GM19395 (cell line): ENCODE measurements around the gene BIRC6.

ENCODE experiments used
- ATAC-seq: cut with Tn5 transposase; IDR thresholded peaks from one replicate; pipeline ENCODE4 v1.9.1; 2021; ENCODE audit warnings: mild to moderate bottlenecking, moderate library complexity; ENCODE audit not compliant: unreplicated experiment

BIRC6 gene

DNA sequence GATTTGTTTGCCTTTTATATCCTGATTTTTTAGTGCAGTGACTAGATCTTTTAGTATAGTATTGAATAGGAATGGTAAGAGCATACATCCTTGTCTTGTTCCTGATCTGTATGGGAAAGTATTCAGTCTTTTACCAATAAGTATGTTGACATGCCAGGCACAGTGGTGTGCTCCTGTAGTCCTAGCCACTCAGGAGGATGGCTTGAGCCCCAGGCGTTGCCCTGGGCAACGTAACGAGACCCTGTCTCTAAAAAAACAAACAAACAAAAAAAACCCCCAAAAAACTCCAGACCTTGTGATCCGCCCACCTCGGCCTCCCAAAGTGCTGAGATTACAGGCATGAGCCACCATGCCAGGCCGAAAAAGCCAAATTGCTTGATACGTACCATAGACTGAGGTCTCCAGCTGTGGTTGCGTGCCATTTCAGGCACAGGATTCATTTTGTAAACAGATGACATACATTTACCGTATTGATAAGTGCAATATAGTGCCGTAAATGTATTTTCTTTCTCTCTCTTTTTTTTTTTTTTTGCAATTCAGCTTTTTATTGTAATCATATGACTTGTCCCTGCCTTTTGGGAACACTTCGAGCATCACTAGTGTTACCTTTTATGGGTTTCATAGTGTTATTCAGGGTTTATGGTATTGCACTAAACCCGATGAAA is 18.5 kb downstream of the BIRC6 start:
- no peak for ATAC-seq

DNA sequence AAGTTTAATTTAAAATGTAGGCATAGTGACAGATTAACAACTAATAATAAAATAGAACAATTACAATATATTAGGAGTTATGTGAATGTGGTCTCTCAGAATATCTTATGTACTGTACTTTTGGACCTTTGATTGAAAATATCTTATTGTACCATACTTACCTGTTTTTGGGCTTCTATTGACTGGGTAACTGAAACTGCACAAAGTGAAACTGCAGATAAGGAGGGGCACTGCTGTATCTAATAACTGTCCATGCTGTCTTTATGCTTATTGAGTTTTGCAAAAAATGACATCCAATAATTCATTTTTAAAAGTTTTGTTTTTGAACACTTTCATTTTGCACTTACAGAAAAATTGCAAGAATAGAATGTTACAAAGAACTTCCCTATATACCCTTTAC is 19.9 kb downstream of the BIRC6 start:
- ATAC-seq, result no peak

DNA sequence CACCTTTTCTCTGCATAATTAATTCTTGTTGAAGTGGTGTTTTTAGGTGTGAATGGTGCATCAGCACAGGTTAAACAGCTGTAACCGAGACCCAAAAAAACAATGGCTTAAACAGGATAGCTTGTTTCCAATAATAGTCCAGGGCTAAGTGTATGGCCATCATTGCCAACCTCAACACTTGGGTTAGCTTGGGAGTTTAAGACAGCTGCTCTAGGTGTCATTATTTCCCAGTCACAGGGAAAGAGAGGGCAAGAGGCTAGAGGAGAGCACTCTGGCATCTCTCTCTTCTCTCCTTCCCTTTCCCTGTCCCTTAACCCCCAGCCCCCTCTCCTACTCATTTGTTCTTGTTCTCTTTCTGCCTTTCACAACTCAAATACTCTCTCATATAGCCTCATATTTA is 21.1 kb downstream of the BIRC6 start:
- no peak for ATAC-seq

DNA sequence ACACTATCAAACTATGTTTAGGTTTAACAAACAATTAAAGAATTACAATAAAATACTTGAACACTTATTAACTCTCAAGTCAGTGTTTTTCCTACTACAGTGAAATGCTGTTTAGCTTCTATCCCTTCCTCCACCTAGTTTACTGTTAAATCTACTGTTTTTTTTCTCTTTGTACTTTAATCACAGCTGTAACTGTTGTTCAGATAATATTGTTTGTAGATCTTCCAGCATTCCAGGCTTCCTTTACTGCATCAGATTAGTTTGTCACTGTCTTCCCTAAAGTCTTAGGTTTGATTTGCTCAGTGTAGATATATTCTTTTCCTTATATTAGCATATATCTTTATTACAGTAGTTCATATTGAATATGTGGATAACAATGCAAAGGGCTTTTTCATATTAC is 22.5 kb downstream of the BIRC6 start:
- no peak for ATAC-seq

DNA sequence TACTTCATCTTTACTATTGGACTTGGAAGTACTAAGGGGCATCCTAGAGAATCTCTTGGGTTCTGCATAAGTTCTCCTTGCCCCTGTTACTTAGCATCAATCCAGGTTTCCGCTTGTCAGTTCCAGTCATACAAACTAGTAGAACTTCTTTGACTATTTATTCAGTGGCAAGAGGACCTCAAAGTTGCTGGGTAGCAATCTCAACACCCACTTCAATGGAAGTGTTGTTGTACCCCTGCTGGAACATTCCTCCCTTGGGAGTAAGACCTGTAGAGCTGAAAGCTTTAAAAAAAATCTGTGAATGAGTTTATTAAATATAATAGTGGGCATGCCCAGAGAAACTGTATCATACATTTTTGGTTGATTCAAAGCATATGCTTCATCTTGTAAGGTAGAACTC is 27.0 kb downstream of the BIRC6 start:
- no peak for ATAC-seq

DNA sequence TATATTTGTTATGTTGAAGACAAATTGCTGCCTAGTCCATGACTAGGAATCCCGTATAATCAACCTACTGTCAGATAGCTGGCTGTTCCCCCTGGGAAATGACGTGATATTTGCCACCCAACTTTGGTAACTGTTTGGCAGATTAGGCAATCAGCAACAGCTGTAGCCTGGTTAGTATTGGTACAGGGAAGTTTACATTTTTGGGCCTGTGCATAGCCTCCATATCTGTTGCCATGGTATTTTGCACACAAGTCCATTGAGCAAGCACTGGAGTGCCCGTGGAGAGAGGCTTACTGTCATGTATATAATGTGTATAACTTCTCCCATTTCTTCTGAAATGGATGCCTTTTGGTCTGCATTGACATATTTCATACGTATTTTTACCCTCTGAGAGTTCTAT is 27.7 kb downstream of the BIRC6 start:
- ATAC-seq, result no peak

DNA sequence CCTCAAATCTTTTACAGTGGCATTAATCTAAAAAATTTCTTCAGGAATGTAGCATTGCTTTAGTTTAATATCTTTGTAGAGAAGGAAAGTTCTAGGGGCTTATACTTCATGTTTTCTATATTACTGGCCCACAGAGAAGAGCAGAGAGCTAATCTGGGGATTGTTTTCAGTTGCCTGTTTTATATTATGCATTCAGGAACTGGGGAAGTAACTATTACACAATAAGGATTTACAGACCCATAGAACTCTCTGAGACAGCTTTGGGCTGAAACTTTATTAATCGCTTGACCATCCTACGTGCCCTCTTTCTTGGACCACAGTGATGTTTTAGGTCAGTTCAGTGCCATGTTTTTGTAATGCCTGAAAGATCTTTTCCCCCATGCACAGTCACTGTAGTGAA is 29.9 kb downstream of the BIRC6 start:
- ATAC-seq, result no peak

DNA sequence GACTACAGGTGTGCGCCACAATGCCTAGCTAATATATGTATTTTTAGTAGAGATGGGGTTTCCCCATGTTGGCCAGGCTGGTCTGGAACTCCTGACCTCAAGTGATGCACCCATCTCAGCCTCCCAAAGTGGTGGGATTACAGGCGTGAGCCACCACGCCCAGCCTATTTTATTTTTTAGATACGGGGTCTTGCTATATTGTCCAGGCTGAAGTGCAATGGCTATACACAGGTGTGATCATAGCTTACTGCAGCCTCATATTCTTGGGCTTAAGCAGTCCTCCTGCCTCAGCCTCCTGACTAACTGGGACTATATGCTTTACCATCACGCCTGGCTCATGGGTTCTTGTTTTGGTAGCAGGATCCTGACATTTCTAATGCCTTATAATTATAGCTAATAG is 42.4 kb downstream of the BIRC6 start:
- no peak for ATAC-seq

DNA sequence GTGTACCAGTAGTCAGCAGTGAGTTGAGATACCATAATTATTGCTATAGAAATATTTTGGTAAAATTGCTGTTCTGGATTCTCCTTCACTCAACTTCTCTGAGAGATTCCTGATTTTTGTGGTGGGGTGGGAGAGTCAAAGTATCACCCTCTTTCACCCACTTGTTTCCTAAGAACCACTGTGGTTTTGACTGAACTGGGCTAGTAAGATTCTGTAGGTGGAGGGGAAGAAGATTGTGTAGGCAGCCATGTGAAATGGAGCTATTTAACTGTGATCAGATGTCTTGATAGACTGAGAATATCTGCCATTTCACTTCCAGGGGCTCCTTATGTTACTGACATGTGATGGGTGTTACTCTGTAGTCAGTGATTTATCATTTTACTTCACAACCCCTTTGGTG is 45.3 kb downstream of the BIRC6 start:
- no peak for ATAC-seq

DNA sequence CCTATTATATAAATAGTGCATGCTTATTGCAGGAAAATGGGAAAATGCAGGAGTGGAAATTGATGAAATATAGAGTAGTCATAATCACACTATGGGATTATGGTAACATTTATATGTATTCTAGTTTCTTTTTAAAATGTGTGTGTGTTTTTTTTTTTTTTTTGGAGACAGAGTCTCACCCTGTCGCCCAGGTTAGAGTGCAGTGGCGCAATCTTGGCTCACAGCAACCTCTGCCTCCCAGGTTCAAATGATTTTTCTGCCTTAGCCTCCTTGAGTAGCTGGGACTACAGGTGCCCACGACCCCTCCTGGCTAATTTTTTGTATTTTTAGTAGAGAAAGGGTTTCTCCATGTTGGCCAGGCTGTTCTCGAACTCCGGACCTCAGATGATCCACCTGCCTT is 47.0 kb downstream of the BIRC6 start:
- ATAC-seq, result no peak

DNA sequence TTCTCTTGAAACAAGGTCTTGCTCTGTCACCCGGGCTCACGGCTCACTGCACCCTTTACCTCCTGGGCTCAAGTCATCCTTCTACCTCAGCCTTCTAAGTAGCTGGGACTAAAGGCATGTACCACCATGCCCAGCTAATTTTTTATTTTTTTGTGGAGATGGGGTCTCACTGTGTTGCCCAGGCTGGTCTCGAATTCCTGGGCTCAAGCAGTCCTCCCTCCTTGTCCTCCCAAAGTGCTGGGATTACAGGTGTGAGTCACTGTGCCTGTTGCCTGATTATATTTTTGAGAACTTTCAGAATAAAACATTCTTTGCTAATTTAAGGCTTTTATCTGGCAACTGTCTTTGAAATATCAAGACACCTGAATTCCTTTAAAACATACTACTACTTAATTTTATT is 47.9 kb downstream of the BIRC6 start:
- no peak for ATAC-seq

DNA sequence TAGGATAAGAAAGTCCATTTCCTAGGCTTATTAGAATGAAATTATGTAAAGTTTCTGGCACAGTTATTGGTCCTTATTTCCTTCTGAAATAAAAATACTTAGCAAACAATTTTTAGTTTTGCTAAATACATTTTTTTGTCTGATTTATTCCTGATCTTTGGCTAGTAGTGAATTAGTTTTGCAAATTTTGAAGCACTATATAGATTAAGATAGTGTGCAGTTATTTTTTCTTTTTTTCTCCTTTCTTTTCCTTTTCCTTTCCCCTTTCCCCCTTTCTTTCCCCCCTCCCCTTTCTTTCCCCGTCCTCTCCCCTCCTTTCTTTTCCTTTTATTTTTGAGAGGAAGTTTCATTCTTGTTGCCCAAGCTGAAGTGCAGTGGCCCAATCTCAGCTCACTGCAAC is 59.7 kb downstream of the BIRC6 start:
- no peak for ATAC-seq

DNA sequence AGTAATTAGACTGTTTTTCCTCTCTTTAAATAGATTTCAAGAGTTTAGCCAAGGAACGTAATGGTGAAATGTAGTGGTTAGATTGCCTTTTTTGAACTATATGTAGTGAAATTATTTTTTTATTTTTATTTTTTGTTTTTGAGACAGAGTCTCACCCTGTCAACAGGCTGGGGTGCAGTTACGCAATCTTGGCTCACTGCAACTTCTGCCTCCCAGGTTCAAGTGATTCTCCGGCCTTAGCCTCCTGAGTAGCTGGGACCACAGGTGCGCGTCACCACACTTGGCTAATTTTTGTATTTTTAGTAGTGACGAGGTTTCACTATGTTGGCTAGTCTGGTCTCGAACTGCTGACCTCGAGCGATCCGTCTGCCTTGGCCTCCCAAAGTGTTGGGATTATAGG is 60.8 kb downstream of the BIRC6 start:
- no peak for ATAC-seq

DNA sequence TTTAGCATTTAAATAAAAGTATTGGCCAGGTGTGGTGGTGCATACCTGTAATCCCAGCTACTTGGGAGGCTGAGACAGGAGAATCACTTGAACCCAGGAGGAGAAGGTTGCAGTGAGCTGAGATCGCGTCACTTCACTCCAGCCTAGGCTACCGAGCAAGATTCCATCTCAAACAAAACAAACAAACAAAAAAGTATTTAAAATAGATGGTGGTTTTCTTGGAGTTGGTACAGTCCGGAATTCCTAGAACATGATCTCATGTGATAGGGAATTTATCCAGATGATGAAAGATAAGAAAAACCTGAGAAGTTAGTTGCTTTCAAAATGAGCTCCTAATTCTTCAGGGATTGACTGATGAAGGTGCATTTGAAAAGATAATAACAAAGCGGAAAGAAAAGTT is 62.0 kb downstream of the BIRC6 start:
- ATAC-seq, result no peak

DNA sequence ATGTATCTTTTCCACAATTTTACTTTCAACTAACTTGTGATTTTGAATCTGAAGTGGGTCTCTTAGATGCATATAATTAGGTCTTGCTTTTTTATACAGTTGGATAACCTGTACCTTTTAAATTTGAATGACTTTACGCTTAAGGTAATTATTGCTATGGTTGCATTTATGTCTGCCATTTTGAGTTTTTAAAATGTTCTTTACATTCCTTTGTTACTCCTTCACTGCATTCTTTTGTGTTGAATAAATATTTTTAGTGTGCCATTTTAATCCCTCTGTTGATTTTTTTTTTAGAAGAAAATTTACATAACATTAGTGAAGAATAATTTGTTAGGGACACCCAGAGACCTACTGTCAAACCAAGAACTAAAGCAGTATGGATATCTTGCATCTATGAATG is 65.3 kb downstream of the BIRC6 start:
- ATAC-seq, result no peak

DNA sequence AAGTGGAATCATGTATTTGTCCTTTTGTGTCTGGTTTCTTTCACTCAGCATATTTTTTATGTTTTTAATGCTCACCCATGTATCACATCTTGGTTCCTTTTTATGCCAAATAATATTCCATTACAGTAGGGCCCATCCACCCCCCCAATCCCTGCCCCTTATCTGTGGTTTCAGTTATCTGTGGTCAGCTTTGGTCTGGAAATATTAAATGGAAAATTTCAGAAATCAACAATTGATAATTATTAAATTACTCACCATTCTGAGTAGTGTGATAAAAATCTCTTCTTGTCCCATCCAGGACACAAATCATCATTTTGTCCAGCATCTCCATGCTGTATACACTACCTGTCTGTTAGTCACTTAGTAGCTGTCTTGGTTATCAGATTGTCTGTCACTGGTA is 66.7 kb downstream of the BIRC6 start:
- no peak for ATAC-seq

DNA sequence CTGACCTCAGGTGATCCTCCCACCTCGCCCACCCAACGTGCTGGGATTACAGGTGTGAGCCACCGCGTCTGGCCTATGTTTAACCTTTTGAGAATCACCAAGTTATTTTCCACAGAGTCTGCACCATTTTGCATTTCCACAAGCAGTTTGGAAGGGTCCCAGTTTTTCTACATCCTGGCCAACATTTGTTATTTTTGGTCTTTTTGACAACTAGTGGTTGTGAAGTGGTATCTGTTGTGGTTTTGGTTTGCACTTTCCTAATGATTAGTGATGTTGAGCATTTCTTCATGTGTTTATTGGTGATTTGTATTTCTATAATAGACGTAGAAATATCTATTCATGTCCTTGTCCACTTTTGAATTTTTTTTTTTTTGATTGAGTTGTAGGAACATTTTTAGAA is 67.9 kb downstream of the BIRC6 start:
- ATAC-seq, result no peak

DNA sequence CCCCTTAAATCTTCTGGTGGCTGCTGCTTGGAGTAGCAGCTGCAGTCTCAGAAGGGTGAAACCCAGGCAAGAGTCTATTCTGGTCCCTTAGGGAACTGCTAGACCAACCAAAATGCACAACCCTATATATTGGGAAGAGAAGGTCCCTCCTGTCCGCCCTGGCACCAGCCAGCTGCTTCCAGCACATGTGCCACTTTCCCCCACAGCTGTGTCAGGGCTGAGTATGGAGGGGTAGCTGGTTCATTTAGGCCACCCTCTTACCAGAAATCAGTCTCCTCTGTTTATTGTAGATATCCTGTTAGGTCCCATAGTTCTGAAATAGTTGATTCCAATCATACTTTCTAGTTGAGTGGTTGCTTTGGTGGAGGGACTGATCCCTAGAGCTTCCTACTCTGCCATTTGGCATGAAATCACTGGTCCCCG is 68.9 kb downstream of the BIRC6 start:
- ATAC-seq, result no peak

DNA sequence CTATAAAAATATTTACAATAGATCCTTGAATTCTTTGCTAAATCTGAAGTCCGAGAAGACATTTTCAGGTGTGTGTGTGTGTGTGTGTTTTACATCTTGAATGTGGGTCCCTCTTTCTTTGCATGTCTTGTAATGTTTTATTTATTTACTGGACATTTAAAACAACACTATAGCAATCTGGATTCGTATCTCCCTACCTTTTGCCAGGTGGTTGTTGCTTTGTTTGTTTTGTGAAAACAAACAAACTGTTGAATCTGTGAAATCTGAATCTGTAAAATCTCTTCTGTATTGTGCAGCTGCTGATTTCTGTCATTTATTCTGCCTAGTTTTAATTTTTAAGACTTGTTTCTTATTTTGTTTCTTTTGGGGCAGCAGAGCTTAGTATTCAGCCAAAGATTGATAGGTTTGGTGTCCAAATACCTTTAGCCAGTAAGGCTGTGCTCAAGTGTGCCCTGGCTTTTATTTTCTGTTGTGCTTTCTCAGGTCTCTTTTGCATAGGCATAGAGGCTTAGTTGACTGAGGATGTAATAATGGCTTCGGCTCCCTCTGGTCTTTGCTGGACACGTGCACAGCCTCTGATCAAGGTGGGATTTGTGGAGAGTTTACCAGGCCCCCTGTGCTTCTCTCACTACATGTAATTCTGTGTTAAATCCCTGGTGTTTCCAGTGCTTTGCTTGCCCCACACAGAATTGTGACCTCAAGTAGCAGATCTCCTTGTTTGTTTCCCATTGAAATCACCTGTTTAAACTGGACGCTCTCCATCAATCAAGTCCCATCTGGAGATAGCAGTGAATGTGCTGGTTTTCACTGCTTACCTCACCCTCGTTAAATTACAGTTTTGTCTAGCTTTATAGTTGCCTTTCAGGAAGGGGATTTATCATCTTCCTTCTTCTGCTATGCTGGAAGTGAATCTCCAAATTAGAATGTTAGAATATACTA is 71.1 kb downstream of the BIRC6 start:
- ATAC-seq, result no peak

DNA sequence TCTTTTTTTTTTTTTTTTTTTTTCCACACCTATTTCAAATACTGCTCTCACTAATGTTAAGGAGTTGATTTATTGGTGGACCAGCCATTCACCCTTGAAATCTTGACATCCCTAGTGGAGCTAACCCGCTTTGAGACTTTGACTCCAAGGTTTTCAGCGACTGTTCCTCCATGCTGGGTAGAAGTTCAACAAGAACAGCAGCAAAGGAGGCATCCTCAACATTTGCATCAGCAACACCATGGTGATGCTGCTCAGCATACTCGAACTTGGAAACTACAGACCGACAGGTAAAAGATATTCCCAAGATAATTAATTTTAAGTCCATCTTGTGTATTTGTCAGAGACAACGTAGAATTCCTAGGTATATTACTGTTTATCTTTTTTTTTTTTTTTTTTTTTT is 74.0 kb downstream of the BIRC6 start:
- ATAC-seq, result no peak

DNA sequence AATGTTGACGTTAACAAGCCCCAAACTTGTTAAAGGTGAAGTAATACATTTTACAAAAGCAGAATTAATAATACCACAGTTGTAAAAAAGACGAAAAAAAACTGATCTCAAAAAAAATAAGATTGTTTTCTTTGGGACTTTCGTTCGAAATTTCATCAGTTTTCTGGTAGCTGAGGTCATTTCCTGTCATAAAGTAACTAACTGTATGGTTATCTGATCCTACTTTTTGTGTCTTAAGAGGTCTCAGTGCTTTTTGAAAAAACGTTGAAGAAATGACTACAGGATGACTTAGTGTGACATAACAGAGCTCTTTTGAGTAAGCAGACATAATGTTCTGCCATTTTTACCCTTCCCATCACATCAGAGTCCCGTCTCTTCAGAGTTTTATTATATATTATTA is 79.3 kb downstream of the BIRC6 start:
- no peak for ATAC-seq

DNA sequence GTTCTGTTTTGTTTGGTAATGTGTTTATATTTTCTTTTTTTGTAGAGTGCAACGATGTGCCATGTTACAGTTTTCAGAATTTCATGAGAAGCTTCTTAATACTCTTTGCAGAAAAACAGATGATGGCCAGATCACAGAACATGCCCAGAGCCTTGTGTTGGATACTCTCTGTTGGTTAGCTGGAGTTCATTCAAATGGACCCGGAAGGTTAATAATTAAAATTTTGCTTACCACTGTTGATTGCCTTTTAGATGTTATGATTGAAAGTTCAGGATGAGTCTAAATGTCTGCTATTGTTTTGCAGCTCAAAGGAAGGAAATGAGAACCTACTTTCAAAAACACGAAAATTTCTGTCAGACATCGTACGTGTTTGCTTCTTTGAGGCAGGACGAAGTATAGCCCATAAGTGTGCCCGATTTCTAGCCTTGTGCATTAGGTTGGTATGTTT is 85.2 kb downstream of the BIRC6 start:
- no peak for ATAC-seq
